Right lobe of liver (tissue), 4 donors: ENCODE data around the gene DOCK2.

Experiments
- POLR2A ChIP-seq: fragments of 450-650 bp; IDR thresholded peaks from one replicate; pipeline ENCODE4 v1.6.1; 2017; ENCODE audit warnings: antibody characterized with exemption, mild to moderate bottlenecking
- TF ChIP-seq, protein P1 (sequence below), 4 donors: fragments of 200-600 bp in 3 of 4; fragments of 450-650 bp in 1 of 4; IDR thresholded peaks; one replicate each; pipeline versions ENCODE4 v1.5.1 to v1.8.0; 2016 to 2022; ENCODE audit warnings: antibody characterized with exemption in 4 of 4, mild to moderate bottlenecking in 2 of 4
- donor health status: DM: no; HTN: no; CAD: no.
- donor health status: DM: no; HTN: no; CAD: no.
- donor health status: DM: no; HTN: yes; CAD: no.

- TF ChIP-seq, protein P1, sequence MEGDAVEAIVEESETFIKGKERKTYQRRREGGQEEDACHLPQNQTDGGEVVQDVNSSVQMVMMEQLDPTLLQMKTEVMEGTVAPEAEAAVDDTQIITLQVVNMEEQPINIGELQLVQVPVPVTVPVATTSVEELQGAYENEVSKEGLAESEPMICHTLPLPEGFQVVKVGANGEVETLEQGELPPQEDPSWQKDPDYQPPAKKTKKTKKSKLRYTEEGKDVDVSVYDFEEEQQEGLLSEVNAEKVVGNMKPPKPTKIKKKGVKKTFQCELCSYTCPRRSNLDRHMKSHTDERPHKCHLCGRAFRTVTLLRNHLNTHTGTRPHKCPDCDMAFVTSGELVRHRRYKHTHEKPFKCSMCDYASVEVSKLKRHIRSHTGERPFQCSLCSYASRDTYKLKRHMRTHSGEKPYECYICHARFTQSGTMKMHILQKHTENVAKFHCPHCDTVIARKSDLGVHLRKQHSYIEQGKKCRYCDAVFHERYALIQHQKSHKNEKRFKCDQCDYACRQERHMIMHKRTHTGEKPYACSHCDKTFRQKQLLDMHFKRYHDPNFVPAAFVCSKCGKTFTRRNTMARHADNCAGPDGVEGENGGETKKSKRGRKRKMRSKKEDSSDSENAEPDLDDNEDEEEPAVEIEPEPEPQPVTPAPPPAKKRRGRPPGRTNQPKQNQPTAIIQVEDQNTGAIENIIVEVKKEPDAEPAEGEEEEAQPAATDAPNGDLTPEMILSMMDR (IDR thresholded peaks at IDR 0.05) = no peak
- TF ChIP-seq POLR2A = no peak
These were observed 166.3 kb downstream of the DOCK2 start for GRCh38 chr5:169803077-169803981.
